GM12878 (cell line): ENCODE measurements around the gene MRRF. TPM values are rescaled to one million over a fixed set of nuclear protein-coding genes. Genes with fewer than 3 reads are reported as not detected.

Experiments used
- CREB1 ChIP-seq: IDR thresholded peaks from 2 replicates; pipeline ENCODE4 v1.6.1; 2012; ENCODE audit warnings: low read depth, mild to moderate bottlenecking, inconsistent platforms
- HDAC2 ChIP-seq: fragments of 200-600 bp; sonication (generic); IDR thresholded peaks from 2 replicates; pipeline ENCODE4 v1.6.1; 2017
- HDGF ChIP-seq: fragments of 450-650 bp; IDR thresholded peaks from 2 replicates; pipeline ENCODE4 v1.6.1; 2016; ENCODE audit warnings: antibody characterized with exemption
- POU2F2 ChIP-seq: IDR thresholded peaks from 3 replicates; pipeline ENCODE4 v1.6.1; 2011; ENCODE audit warnings: low read depth, mild to moderate bottlenecking, low read length, borderline replicate concordance
- RAD51 ChIP-seq: fragments of 450-650 bp; IDR thresholded peaks from 2 replicates; pipeline ENCODE4 v1.6.1; 2016; ENCODE audit warnings: moderate library complexity, mild to moderate bottlenecking, inconsistent platforms
- RB1 ChIP-seq: fragments of 450-650 bp; formaldehyde crosslinking; IDR thresholded peaks from 2 replicates; pipeline ENCODE4 v1.6.1; 2017; ENCODE audit warnings: mild to moderate bottlenecking, borderline replicate concordance
- RBBP5 ChIP-seq: fragments of 200-600 bp; sonication (generic); conservative IDR thresholded peaks from 2 replicates; pipeline ENCODE4 v1.6.1; 2016
- SMAD1 ChIP-seq: fragments of 450-650 bp; IDR thresholded peaks from 2 replicates; pipeline ENCODE4 v1.6.1; 2018; ENCODE audit warnings: mild to moderate bottlenecking, low read depth; ENCODE audit not compliant: partially characterized antibody
- SMARCA5 ChIP-seq: fragments of 450-650 bp; IDR thresholded peaks from 2 replicates; pipeline ENCODE4 v1.6.1; 2017; ENCODE audit warnings: mild to moderate bottlenecking
- SPI1 ChIP-seq: IDR thresholded peaks from 2 replicates; pipeline ENCODE4 v1.6.1; 2011; ENCODE audit warnings: low read depth, mild to moderate bottlenecking, low read length, moderate library complexity, borderline replicate concordance; ENCODE audit not compliant: insufficient read depth
- polyA plus RNA-seq, 11 experiments: library from polyadenylated mRNA; depleted of rRNA in 4 of 11; unstranded in 6 of 11; stranded (reverse) in 5 of 11; fragments of >200 nt; fragmentation: Nextera tagmentation in 4 of 11; fragmentation: Illumina TruSeq in 1 of 11; extraction: Ambion mirVana in 4 of 11; extraction: Trizol in 1 of 11; gene quantifications; 1 replicate in 1 of 11; 2 replicates in 10 of 11; pipeline versions ENCODE4 v1.2.1 to v1.2.3, GENCODE V29; 2011 to 2016; ENCODE audit warnings: inconsistent platforms in 2 of 11, missing spikeins in 2 of 11, low read depth in 1 of 11
- total RNA-seq, 4 experiments: library from RNA; depleted of rRNA in 3 of 4; stranded (reverse); fragments of >200 nt in 3 of 4; fragmentation: Illumina TruSeq in 1 of 4; extraction: Trizol in 1 of 4; gene quantifications; 2 replicates each; pipeline versions ENCODE4 v1.2.1 to v1.2.3, GENCODE V29; 2013 to 2021
- TF ChIP-seq, protein P1 (sequence below): fragments of 450-650 bp; IDR thresholded peaks from 2 replicates; pipeline ENCODE4 v1.6.1; 2016; ENCODE audit warnings: mild to moderate bottlenecking, moderate library complexity, borderline replicate concordance
- TF ChIP-seq, protein P2 (sequence below): fragments of 450-650 bp; formaldehyde crosslinking; IDR thresholded peaks from 2 replicates; pipeline ENCODE4 v1.4.0; 2020; ENCODE audit warnings: mild to moderate bottlenecking, moderate library complexity
- TF ChIP-seq, protein P3 (sequence below): IDR thresholded peaks from 2 replicates; pipeline ENCODE4 v1.6.1; 2011; ENCODE audit warnings: borderline replicate concordance, low read depth, mild to moderate bottlenecking, moderate library complexity, mixed read lengths, low read length; ENCODE audit not compliant: insufficient read depth; ENCODE audit errors: extremely low read length
- TF ChIP-seq, protein P4 (sequence below): fragments of 450-650 bp; IDR thresholded peaks from 2 replicates; pipeline ENCODE4 v1.6.1; 2017; ENCODE audit warnings: mild to moderate bottlenecking, low read depth, inconsistent platforms; ENCODE audit not compliant: poor library complexity, severe bottlenecking

Gene MRRF
- total and polyA plus RNA-seq, 10 of the 15 experiments (the other 5 are each of a cell fraction or from before 2014, with no cell fraction given), result 64.8 to 112 (median 76.4) TPM

DNA sequence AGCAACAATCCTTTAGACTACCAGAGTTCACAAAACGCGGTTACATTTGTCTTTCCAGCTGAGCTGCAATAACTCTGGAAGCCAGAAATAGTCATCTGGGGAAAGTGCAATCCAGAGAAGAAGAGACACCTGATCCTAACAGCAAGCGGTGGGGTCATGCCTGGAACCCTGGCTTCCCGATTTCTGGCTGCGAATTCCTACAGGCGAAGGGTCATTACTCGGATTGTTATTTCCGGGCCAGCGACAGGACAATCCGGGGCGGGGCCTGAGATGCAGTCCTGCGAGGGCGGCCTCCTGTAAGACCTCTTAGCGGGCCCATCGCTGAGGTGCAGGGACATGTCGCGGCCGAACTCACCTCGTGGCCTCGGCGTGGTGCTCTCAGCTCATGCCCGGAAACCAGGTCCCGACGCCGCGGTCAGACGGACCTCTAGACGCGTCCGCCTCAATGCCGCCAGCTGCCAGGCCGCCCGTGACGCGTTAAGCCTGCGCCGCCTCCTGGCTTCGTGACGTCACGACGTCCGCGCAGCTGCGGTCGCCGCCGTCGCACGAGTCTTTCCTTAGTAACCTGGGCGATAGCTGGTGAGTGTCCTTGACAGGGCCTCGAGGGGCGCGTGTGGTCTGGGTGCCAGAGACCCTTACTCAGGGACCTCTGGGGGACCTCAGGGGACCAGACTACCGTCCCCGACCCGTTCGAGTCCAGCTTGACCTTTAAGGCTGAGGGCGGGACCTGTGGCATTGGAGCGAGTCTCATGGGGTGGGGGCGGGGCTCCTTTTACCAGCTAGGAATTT, at the start of gene MRRF, which contains the start of gene RBM18 (continued):
- no peak for TF ChIP-seq HDAC2
- no peak for TF ChIP-seq SMAD1
- TF ChIP-seq, protein P1, sequence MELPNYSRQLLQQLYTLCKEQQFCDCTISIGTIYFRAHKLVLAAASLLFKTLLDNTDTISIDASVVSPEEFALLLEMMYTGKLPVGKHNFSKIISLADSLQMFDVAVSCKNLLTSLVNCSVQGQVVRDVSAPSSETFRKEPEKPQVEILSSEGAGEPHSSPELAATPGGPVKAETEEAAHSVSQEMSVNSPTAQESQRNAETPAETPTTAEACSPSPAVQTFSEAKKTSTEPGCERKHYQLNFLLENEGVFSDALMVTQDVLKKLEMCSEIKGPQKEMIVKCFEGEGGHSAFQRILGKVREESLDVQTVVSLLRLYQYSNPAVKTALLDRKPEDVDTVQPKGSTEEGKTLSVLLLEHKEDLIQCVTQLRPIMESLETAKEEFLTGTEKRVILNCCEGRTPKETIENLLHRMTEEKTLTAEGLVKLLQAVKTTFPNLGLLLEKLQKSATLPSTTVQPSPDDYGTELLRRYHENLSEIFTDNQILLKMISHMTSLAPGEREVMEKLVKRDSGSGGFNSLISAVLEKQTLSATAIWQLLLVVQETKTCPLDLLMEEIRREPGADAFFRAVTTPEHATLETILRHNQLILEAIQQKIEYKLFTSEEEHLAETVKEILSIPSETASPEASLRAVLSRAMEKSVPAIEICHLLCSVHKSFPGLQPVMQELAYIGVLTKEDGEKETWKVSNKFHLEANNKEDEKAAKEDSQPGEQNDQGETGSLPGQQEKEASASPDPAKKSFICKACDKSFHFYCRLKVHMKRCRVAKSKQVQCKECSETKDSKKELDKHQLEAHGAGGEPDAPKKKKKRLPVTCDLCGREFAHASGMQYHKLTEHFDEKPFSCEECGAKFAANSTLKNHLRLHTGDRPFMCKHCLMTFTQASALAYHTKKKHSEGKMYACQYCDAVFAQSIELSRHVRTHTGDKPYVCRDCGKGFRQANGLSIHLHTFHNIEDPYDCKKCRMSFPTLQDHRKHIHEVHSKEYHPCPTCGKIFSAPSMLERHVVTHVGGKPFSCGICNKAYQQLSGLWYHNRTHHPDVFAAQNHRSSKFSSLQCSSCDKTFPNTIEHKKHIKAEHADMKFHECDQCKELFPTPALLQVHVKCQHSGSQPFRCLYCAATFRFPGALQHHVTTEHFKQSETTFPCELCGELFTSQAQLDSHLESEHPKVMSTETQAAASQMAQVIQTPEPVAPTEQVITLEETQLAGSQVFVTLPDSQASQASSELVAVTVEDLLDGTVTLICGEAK, result 0 out of 2 replicates have a peak, but pooled peaks have one; percentile 15
- TF ChIP-seq, protein P2, sequence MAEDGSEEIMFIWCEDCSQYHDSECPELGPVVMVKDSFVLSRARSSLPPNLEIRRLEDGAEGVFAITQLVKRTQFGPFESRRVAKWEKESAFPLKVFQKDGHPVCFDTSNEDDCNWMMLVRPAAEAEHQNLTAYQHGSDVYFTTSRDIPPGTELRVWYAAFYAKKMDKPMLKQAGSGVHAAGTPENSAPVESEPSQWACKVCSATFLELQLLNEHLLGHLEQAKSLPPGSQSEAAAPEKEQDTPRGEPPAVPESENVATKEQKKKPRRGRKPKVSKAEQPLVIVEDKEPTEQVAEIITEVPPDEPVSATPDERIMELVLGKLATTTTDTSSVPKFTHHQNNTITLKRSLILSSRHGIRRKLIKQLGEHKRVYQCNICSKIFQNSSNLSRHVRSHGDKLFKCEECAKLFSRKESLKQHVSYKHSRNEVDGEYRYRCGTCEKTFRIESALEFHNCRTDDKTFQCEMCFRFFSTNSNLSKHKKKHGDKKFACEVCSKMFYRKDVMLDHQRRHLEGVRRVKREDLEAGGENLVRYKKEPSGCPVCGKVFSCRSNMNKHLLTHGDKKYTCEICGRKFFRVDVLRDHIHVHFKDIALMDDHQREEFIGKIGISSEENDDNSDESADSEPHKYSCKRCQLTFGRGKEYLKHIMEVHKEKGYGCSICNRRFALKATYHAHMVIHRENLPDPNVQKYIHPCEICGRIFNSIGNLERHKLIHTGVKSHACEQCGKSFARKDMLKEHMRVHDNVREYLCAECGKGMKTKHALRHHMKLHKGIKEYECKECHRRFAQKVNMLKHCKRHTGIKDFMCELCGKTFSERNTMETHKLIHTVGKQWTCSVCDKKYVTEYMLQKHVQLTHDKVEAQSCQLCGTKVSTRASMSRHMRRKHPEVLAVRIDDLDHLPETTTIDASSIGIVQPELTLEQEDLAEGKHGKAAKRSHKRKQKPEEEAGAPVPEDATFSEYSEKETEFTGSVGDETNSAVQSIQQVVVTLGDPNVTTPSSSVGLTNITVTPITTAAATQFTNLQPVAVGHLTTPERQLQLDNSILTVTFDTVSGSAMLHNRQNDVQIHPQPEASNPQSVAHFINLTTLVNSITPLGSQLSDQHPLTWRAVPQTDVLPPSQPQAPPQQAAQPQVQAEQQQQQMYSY, result no peak
- TF ChIP-seq RAD51, result no peak
- TF ChIP-seq, protein P3, sequence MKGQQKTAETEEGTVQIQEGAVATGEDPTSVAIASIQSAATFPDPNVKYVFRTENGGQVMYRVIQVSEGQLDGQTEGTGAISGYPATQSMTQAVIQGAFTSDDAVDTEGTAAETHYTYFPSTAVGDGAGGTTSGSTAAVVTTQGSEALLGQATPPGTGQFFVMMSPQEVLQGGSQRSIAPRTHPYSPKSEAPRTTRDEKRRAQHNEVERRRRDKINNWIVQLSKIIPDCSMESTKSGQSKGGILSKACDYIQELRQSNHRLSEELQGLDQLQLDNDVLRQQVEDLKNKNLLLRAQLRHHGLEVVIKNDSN, result peak; percentile 47
- TF ChIP-seq SPI1, result no peak
- TF ChIP-seq POU2F2, result 0 out of 3 replicates have a peak, but pooled peaks have one; percentile 39
- TF ChIP-seq SMARCA5, result no peak
- TF ChIP-seq, protein P4, sequence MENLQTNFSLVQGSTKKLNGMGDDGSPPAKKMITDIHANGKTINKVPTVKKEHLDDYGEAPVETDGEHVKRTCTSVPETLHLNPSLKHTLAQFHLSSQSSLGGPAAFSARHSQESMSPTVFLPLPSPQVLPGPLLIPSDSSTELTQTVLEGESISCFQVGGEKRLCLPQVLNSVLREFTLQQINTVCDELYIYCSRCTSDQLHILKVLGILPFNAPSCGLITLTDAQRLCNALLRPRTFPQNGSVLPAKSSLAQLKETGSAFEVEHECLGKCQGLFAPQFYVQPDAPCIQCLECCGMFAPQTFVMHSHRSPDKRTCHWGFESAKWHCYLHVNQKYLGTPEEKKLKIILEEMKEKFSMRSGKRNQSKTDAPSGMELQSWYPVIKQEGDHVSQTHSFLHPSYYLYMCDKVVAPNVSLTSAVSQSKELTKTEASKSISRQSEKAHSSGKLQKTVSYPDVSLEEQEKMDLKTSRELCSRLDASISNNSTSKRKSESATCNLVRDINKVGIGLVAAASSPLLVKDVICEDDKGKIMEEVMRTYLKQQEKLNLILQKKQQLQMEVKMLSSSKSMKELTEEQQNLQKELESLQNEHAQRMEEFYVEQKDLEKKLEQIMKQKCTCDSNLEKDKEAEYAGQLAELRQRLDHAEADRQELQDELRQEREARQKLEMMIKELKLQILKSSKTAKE, result no peak
- peak; percentile 100 for TF ChIP-seq CREB1
- TF ChIP-seq HDGF, result peak; percentile 56; the same call in 1 of the 2 replicates
- TF ChIP-seq RBBP5, result no peak
- peak; percentile 42; the same call in 1 of the 2 replicates for TF ChIP-seq RB1
